NOMO-1 treated with dmso at 0.1 percent for 144 hours (cell line): ENCODE results near the gene LCA5L.

ENCODE experiments used
- DNase-seq: peaks from one replicate; lab custom pipeline; 2025; ENCODE audit not compliant: unreplicated experiment; lab: John Stamatoyannopoulos, UW

Gene LCA5L

GRCh38 chr21:39445321-39446269 is at the start of gene LCA5L:
Gene LCA5L, minus strand, starts transcription at chr21:39445778. Its CDS starts 17,285 bp downstream, at chr21:39428493.
- peak; percentile 83 for DNase-seq

GRCh38 chr21:39489380-39489924 is 43.9 kb upstream of the LCA5L start:
- DNase-seq = peak; percentile 5

GRCh38 chr21:39484711-39485276 is 39.2 kb upstream of the LCA5L start:
- no peak for DNase-seq

GRCh38 chr21:39483917-39484316 is 38.3 kb upstream of the LCA5L start:
- no peak for DNase-seq

GRCh38 chr21:39481886-39482285 is 36.3 kb upstream of the LCA5L start:
- no peak for DNase-seq

GRCh38 chr21:39480271-39480670 is 34.7 kb upstream of the LCA5L start:
- no peak for DNase-seq

GRCh38 chr21:39479814-39480182 is 34.2 kb upstream of the LCA5L start:
- no peak for DNase-seq

GRCh38 chr21:39479164-39479813 is 33.7 kb upstream of the LCA5L start:
- peak; percentile 37 for DNase-seq

GRCh38 chr21:39474611-39475010 is 29.0 kb upstream of the LCA5L start:
- DNase-seq = no peak

- DNase-seq = no peak
Observed at GRCh38 chr21:39472786-39473185, 27.2 kb upstream of the LCA5L start.

- DNase-seq = no peak
Observed at GRCh38 chr21:39471598-39471997, 26.0 kb upstream of the LCA5L start.

GRCh38 chr21:39468559-39468958 is 23.0 kb upstream of the LCA5L start:
- no peak for DNase-seq

- DNase-seq = no peak
Observed at GRCh38 chr21:39467746-39468145, 22.2 kb upstream of the LCA5L start.

GRCh38 chr21:39466584-39466983 is 21.0 kb upstream of the LCA5L start:
- DNase-seq = no peak

GRCh38 chr21:39463308-39463707 is 17.7 kb upstream of the LCA5L start:
- no peak for DNase-seq

GRCh38 chr21:39461419-39461818 is 15.8 kb upstream of the LCA5L start:
- no peak for DNase-seq

GRCh38 chr21:39456665-39457064 is 11.1 kb upstream of the LCA5L start:
- no peak for DNase-seq

GRCh38 chr21:39454949-39455668 is 9.5 kb upstream of the LCA5L start:
- no peak for DNase-seq

GRCh38 chr21:39453571-39454179 is 8.1 kb upstream of the LCA5L start:
- no peak for DNase-seq

GRCh38 chr21:39452970-39453342 is 7.4 kb upstream of the LCA5L start:
- DNase-seq = no peak
